Astrocyte (in vitro differentiated cells and primary cell): Measurements from ENCODE around the gene CELF2. TPM values are rescaled to one million over a fixed set of nuclear protein-coding genes. Genes with fewer than 3 reads are reported as not detected.

Experiments used
- DNase-seq: peaks from one replicate; pipeline ENCODE4 v3.0.0-alpha.2; 2010; ENCODE audit warnings: low read depth
- FAIRE-seq: peaks from 2 replicates; lab custom pipeline; 2011; peaks lifted over from hg19 to GRCh38; lab: Jason Lieb, UNC
- H2AFZ ChIP-seq: 2 replicates; pipeline ENCODE4 v1.6.0; 2012; ENCODE audit warnings: low read depth, low read length, inconsistent platforms
- H3K27ac ChIP-seq: 2 replicates; pipeline ENCODE4 v1.5.1; 2011; ENCODE audit warnings: low read depth, low read length, inconsistent platforms
- H3K27me3 ChIP-seq: 2 replicates; pipeline ENCODE4 v1.6.0; 2011; ENCODE audit warnings: low read length, inconsistent platforms; ENCODE audit not compliant: insufficient read depth
- H3K36me3 ChIP-seq: 2 replicates; pipeline ENCODE4 v1.5.1; 2011; ENCODE audit warnings: low read length, inconsistent platforms; ENCODE audit not compliant: insufficient read depth
- H3K4me1 ChIP-seq: 2 replicates; pipeline ENCODE4 v1.5.1; 2011; ENCODE audit warnings: low read length, inconsistent platforms; ENCODE audit not compliant: insufficient read depth
- H3K4me2 ChIP-seq: 2 replicates; pipeline ENCODE4 v1.6.0; 2012; ENCODE audit warnings: low read length, inconsistent platforms
- H3K4me3 ChIP-seq: 2 replicates; pipeline ENCODE4 v1.5.1; 2011; ENCODE audit warnings: low read depth, mild to moderate bottlenecking, low read length, inconsistent platforms; ENCODE audit not compliant: insufficient read depth
- H3K79me2 ChIP-seq: 2 replicates; pipeline ENCODE4 v1.6.0; 2012; ENCODE audit warnings: mild to moderate bottlenecking, low read length, inconsistent platforms; ENCODE audit not compliant: insufficient read depth
- H3K9ac ChIP-seq: 2 replicates; pipeline ENCODE4 v1.6.0; 2012; ENCODE audit warnings: mild to moderate bottlenecking, low read length, inconsistent platforms
- H3K9me3 ChIP-seq: 2 replicates; pipeline ENCODE4 v1.5.1; 2012; ENCODE audit warnings: low read depth, mild to moderate bottlenecking, low read length, inconsistent platforms; ENCODE audit not compliant: insufficient read depth
- H4K20me1 ChIP-seq: 2 replicates; pipeline ENCODE4 v1.6.0; 2012; ENCODE audit warnings: low read length, inconsistent platforms; ENCODE audit not compliant: insufficient read depth
- H3K27ac Mint-ChIP-seq: one replicate; pipeline ENCODE4 v1.8.0; 2021; ENCODE audit warnings: mild to moderate bottlenecking, mixed read lengths; ENCODE audit not compliant: unreplicated experiment
- H3K27me3 Mint-ChIP-seq: one replicate; pipeline ENCODE4 v1.8.0; 2021; ENCODE audit warnings: low read depth, mixed read lengths; ENCODE audit not compliant: unreplicated experiment
- H3K36me3 Mint-ChIP-seq: one replicate; pipeline ENCODE4 v1.8.0; 2021; ENCODE audit warnings: low read depth, mixed read lengths; ENCODE audit not compliant: unreplicated experiment
- H3K4me1 Mint-ChIP-seq: one replicate; pipeline ENCODE4 v1.8.0; 2021; ENCODE audit warnings: low read depth, mixed read lengths; ENCODE audit not compliant: unreplicated experiment
- H3K4me3 Mint-ChIP-seq: one replicate; pipeline ENCODE4 v1.8.0; 2021; ENCODE audit warnings: mild to moderate bottlenecking, moderate library complexity, mixed read lengths; ENCODE audit not compliant: unreplicated experiment
- H3K9me3 Mint-ChIP-seq: one replicate; pipeline ENCODE4 v1.8.0; 2021; ENCODE audit warnings: mild to moderate bottlenecking, mixed read lengths; ENCODE audit not compliant: unreplicated experiment
- EZH2 ChIP-seq: IDR thresholded peaks from 2 replicates; pipeline ENCODE4 v1.6.1; 2012; ENCODE audit warnings: mild to moderate bottlenecking, low read length, inconsistent platforms; ENCODE audit not compliant: insufficient read depth
- total RNA-seq: library from RNA; stranded (reverse); gene quantifications from 2 replicates; pipeline ENCODE4 v1.2.1, GENCODE V29; 2021
- TF ChIP-seq, protein P1 (sequence below): IDR thresholded peaks from 2 replicates; pipeline ENCODE4 v1.5.1; 2011; ENCODE audit warnings: low read depth, mild to moderate bottlenecking, inconsistent platforms, low read length, moderate library complexity; ENCODE audit not compliant: insufficient read depth

CELF2 gene
- total RNA-seq, 1 donor from 2014 or later: 76.1 TPM

DNA sequence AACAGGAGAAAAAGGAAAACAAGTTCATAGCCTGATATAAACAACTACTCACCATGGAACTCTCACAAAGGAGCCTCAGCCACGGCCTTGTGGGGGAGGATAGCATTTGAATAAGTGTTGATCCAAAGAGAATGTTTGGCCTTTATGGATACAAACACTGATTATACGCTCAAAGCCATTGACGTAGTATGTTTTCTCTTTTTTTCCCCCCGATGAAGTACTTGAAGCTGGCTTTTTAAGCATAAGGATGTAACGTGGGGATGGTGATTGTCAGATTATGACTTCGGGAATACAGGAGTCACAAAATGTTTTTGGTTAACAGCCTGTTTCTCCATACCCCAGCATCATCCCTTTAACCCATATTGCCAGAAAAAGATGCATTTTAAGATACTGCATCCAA is 39.8 kb downstream of the CELF2 start:
- no peaks in the 10 kb centered on the region for H4K20me1 ChIP-seq

DNA sequence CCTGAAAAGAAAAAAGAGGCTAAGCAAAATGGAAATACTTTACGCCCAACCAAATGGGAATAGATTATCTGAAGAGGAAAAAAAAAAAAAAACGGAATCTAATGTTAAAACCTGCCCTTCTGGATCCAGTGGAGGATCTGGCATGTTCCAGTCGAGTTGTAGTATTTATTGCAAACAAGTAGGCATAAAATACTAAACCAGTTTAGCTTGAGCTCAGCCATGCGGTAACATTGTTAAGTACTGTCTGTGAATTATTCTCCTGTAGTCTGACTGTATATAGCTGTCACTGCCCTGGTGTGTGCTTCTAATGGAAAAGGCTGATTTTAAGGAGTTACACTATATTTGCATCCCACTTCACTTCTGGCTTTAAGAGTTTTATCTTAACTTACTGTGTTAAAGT is 40.3 kb downstream of the CELF2 start:
- Histone ChIP-seq H3K36me3 (no peaks in the 10 kb centered on the region), H3K27ac (no peak overlapping the region), H3K9me3 (no peaks in the 10 kb centered on the region), H3K4me2 (no peak overlapping the region), H3K79me2 (no peaks in the 10 kb centered on the region), H3K4me1 (no peaks in the 10 kb centered on the region), H3K9ac (no peak overlapping the region), H3K4me3 (no peak overlapping the region), H4K20me1 (no peaks in the 10 kb centered on the region), H3K27me3 (no peaks in the 10 kb centered on the region), H2AFZ (no peak overlapping the region)
- peaks cover 23% of the 10 kb centered on the region for H3K4me1 Mint-ChIP-seq
- no peak for DNase-seq
- no peak overlapping the region for H3K4me3 Mint-ChIP-seq
- no peaks in the 10 kb centered on the region for H3K27me3 Mint-ChIP-seq
- no peak overlapping the region for H3K27ac Mint-ChIP-seq
- no peaks in the 10 kb centered on the region for H3K9me3 Mint-ChIP-seq
- H3K36me3 Mint-ChIP-seq: peaks cover 12% of the 10 kb centered on the region
- no peak for FAIRE-seq
- no peak for TF ChIP-seq EZH2
- TF ChIP-seq, protein P1, sequence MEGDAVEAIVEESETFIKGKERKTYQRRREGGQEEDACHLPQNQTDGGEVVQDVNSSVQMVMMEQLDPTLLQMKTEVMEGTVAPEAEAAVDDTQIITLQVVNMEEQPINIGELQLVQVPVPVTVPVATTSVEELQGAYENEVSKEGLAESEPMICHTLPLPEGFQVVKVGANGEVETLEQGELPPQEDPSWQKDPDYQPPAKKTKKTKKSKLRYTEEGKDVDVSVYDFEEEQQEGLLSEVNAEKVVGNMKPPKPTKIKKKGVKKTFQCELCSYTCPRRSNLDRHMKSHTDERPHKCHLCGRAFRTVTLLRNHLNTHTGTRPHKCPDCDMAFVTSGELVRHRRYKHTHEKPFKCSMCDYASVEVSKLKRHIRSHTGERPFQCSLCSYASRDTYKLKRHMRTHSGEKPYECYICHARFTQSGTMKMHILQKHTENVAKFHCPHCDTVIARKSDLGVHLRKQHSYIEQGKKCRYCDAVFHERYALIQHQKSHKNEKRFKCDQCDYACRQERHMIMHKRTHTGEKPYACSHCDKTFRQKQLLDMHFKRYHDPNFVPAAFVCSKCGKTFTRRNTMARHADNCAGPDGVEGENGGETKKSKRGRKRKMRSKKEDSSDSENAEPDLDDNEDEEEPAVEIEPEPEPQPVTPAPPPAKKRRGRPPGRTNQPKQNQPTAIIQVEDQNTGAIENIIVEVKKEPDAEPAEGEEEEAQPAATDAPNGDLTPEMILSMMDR: no peak

More for the DNA sequence above, 39.8 kb downstream of the CELF2 start:
- no peak for TF ChIP-seq EZH2
- TF ChIP-seq, protein P1: no peak
- H2AFZ ChIP-seq: no peak overlapping the region
- DNase-seq (no peak), FAIRE-seq (no peak)
- H3K79me2 ChIP-seq: no peaks in the 10 kb centered on the region
- H3K9me3 ChIP-seq: no peaks in the 10 kb centered on the region
- no peak overlapping the region for H3K9ac ChIP-seq
- Mint-ChIP-seq H3K27ac (no peak overlapping the region), H3K4me1 (peaks cover 23% of the 10 kb centered on the region), H3K4me3 (no peak overlapping the region), H3K36me3 (peaks cover 11% of the 10 kb centered on the region), H3K27me3 (no peaks in the 10 kb centered on the region), H3K9me3 (no peaks in the 10 kb centered on the region)
- H3K36me3 ChIP-seq: no peaks in the 10 kb centered on the region
- no peaks in the 10 kb centered on the region for H3K27me3 ChIP-seq
- H3K4me2 ChIP-seq: no peak overlapping the region
- H3K4me3 ChIP-seq: no peak overlapping the region
- H3K27ac ChIP-seq: no peak overlapping the region
- no peaks in the 10 kb centered on the region for H3K4me1 ChIP-seq

DNA sequence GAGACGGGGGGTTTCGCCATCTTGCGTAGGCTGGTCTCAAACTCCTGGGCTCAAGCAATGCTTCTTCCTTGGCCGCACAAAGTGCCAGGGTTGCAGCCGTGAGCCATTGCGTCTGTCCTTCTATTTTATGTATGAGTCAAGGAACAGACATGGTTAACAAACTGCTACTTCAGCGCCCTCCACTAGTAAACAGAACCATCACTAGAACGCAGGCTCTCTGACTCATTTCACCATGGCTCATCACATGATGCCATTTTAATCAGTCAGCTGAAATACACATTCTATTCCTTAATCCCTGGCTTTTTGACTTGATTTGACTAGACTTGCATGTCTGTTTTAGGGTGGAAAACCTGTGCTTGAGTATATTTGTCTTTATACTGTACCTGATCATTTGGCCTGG is 41.3 kb downstream of the CELF2 start:
- Histone ChIP-seq H3K27ac (no peak overlapping the region), H2AFZ (no peak overlapping the region), H3K9ac (no peak overlapping the region), H4K20me1 (no peaks in the 10 kb centered on the region), H3K4me2 (no peak overlapping the region), H3K4me1 (no peaks in the 10 kb centered on the region), H3K27me3 (no peaks in the 10 kb centered on the region), H3K4me3 (no peak overlapping the region), H3K9me3 (no peaks in the 10 kb centered on the region), H3K36me3 (no peaks in the 10 kb centered on the region), H3K79me2 (no peaks in the 10 kb centered on the region)
- H3K9me3 Mint-ChIP-seq: no peaks in the 10 kb centered on the region
- H3K4me3 Mint-ChIP-seq: no peak overlapping the region
- peak overlapping the region; percentile 74 for H3K27ac Mint-ChIP-seq
- no peaks in the 10 kb centered on the region for H3K27me3 Mint-ChIP-seq
- DNase-seq (peak; percentile 27), FAIRE-seq (no peak)
- H3K36me3 Mint-ChIP-seq: peaks cover 12% of the 10 kb centered on the region
- TF ChIP-seq, protein P1: no peak
- no peak for TF ChIP-seq EZH2
- H3K4me1 Mint-ChIP-seq: peaks cover 23% of the 10 kb centered on the region
